Parathyroid adenoma (tissue), 2 donors: ENCODE data around the gene SLC25A11.

Experiments
- H2AFZ ChIP-seq: fragments of 300-600 bp; sonication (generic); one replicate; pipeline ENCODE4 v1.7.0; 2017; ENCODE audit warnings: antibody characterized with exemption, mild to moderate bottlenecking
- H3K27ac ChIP-seq: fragments of 300-600 bp; sonication (generic); one replicate; pipeline ENCODE4 v1.7.0; 2017
- H3K27me3 ChIP-seq: fragments of 300-600 bp; sonication (generic); one replicate; pipeline ENCODE4 v1.7.0; 2017; ENCODE audit warnings: low read length; ENCODE audit not compliant: control insufficient read depth, insufficient read depth
- H3K36me3 ChIP-seq: fragments of 300-600 bp; sonication (generic); one replicate; pipeline ENCODE4 v1.7.0; 2017; ENCODE audit warnings: low read length; ENCODE audit not compliant: control insufficient read depth, insufficient read depth
- H3K4me1 ChIP-seq: fragments of 300-600 bp; sonication (generic); one replicate; pipeline ENCODE4 v1.7.0; 2017; ENCODE audit warnings: control low read depth
- H3K4me2 ChIP-seq: fragments of 300-600 bp; sonication (generic); one replicate; pipeline ENCODE4 v1.7.0; 2017; ENCODE audit warnings: low read length
- H3K4me3 ChIP-seq: fragments of 300-600 bp; sonication (generic); one replicate; pipeline ENCODE4 v1.7.0; 2017; ENCODE audit warnings: low read depth, low read length
- H3K79me2 ChIP-seq: fragments of 300-600 bp; sonication (generic); one replicate; pipeline ENCODE4 v1.7.0; 2017; ENCODE audit warnings: control low read depth
- H3K9ac ChIP-seq: fragments of 300-600 bp; sonication (generic); one replicate; pipeline ENCODE4 v1.7.0; 2017; ENCODE audit warnings: mild to moderate bottlenecking
- H3K9me3 ChIP-seq: fragments of 300-600 bp; sonication (generic); one replicate; pipeline ENCODE4 v1.7.0; 2017; ENCODE audit warnings: low read length; ENCODE audit not compliant: control insufficient read depth
- TF ChIP-seq, protein P1 (sequence below): fragments of 300-600 bp; sonication (generic); IDR thresholded peaks from one replicate; pipeline ENCODE4 v1.7.0; 2017; ENCODE audit warnings: antibody characterized with exemption, mild to moderate bottlenecking
- donor health status: primary hyperparathyroidism.

The SLC25A11 gene

DNA sequence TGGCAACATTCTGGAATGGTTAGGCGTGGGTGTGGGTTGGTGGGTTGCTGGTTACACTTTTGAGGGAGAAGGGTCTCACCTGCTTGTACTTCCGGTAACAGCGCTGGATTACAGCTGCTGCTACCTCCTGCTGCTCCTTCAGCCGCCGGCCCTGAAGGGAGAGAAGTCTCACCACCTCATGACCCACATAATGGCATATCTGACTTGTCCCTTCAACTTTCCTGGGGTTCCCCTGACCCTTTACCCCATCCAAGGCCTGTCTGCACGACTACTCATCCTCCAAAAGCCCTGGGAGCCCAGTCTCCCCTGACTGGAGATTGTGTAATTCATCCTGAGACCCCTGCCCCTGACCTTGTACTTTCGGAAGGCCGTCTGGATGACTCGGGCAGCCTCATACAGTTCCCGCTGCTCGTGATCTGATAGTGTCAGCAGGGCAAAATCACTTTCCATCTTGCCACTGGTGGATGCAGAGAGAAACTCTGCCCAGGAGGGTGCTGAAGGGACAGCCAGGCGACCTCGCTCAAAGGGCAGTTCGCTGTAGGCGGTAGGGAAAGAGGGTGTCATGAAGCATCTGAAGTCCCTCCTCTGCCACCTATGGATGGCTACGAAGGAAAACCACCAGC, 29.8 kb upstream of the SLC25A11 start:
- Histone ChIP-seq H2AFZ (no peak overlapping the region), H3K27me3 (no peaks in the 10 kb centered on the region), H3K27ac (no peak overlapping the region), H3K36me3 (no peaks in the 10 kb centered on the region), H3K79me2 (peaks cover 2% of the 10 kb centered on the region), H3K4me3 (no peak overlapping the region), H3K4me2 (no peak overlapping the region), H3K9ac (no peak overlapping the region), H3K9me3 (no peaks in the 10 kb centered on the region), H3K4me1 (peaks cover 10% of the 10 kb centered on the region)
- TF ChIP-seq, protein P1, sequence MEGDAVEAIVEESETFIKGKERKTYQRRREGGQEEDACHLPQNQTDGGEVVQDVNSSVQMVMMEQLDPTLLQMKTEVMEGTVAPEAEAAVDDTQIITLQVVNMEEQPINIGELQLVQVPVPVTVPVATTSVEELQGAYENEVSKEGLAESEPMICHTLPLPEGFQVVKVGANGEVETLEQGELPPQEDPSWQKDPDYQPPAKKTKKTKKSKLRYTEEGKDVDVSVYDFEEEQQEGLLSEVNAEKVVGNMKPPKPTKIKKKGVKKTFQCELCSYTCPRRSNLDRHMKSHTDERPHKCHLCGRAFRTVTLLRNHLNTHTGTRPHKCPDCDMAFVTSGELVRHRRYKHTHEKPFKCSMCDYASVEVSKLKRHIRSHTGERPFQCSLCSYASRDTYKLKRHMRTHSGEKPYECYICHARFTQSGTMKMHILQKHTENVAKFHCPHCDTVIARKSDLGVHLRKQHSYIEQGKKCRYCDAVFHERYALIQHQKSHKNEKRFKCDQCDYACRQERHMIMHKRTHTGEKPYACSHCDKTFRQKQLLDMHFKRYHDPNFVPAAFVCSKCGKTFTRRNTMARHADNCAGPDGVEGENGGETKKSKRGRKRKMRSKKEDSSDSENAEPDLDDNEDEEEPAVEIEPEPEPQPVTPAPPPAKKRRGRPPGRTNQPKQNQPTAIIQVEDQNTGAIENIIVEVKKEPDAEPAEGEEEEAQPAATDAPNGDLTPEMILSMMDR, result no peak

DNA sequence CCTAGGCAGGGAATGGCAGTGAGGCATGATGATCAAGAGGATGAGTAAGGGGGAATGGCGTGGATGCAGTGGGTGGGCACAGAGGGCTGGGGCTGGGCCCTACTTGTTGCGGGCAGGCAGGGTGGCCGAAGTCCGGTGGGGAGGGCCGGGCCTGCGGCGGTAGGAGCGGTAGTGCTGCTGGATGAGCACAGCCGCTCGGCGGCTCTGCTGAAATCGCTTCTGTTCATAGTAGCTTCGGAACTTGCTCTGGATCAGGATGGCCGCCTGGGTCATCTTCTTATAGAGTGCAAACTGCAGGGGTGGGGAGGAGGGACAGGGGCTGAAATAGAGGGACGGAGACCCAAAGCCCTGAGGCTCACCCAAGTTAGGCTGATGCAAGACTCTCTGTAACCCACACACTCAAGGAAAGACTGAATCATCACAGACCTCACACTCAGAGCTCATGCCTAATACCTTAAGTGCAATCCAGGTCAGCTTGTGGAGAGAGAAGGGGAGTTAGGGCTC, 29.3 kb upstream of the SLC25A11 start:
- H3K9ac ChIP-seq, result no peak overlapping the region
- H3K4me1 ChIP-seq, result peaks cover 10% of the 10 kb centered on the region
- peak overlapping the region; percentile 92 for H3K4me3 ChIP-seq
- no peak overlapping the region for H2AFZ ChIP-seq
- no peaks in the 10 kb centered on the region for H3K9me3 ChIP-seq
- peak overlapping the region; percentile 99 for H3K27ac ChIP-seq
- no peaks in the 10 kb centered on the region for H3K36me3 ChIP-seq
- peaks cover 2% of the 10 kb centered on the region for H3K79me2 ChIP-seq
- no peaks in the 10 kb centered on the region for H3K27me3 ChIP-seq
- peak overlapping the region; percentile 99 for H3K4me2 ChIP-seq
- TF ChIP-seq, protein P1, result no peak

DNA sequence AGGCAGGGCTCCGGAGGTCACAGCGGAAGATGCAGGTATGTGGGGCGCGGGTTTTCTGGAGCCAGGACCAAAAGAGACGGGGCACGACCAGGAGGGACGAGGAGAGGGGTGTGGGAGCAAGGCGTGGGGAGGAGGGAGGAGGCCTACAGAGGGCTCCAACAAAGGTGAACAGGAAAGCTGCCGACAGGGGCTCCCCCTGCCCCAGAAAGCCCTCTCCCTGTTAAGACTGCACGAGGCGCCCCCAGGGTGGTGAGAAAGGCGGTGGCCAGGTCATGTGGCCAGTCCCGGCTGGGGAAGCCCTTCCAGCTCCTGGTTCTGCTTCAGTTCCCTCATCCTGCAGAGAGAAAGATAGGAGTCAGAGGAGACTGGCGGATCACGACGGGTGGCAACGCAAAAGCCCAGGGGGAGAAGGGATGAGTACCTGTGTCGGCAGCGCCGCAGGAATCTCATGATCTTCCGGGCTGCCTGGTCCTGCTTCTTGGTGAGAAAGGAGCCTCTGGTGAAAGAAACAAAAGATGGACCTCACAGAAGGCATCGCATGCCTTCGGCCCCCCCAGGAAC, 28.7 kb upstream of the SLC25A11 start:
- peak overlapping the region; percentile 99 for H3K4me2 ChIP-seq

DNA sequence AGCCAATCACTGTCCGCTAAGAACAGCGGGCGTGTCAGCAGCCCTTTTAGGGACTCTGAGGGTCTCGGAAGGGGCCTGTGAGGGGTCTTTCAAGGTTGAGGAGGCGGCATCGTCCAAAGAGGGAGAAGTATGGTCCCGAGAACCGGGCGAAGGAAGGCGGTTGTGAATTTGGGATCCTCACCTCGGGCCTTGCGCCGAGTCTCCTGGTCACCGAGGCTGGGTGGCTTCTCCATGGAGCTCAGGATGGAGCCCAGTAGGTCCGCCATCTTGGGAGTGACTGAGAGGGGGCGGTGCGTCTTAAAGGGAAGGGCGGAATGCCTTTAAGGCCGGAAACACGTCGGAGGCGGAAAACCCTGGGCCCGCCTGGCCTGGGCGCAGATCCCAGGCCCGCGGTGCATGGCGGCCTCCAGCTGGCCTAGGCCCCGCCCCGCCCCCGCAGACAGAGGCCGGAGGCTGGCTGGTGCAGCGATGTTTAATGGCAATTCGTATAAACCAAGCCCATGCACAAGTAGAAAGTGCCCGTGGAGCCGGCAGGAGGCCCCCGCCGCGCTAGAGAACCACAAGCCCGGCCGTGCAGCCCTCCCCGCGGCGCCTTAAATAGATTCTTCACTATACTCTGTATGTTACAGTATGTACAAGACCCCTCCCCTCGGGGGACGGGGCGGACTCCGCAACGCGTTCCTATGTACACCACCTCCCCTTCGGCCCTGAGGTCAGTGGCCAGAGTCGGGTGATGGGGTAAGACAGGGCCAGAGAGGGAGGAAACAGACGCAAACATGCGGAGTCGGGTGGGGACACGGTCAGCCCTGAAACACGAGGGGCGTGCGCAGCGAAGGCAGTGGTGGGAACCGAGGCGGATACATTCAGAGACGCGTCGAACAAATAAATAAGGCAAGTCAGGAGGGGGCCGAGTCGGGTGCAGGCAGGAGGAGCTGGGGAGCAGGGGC, 28.0 kb upstream of the SLC25A11 start, which contains the start of gene SPAG7:
SPAG7 (minus strand) TSS at position 279 of the 947 bp plus-strand sequence; CDS start at position 266, 13 bp downstream.
- Histone ChIP-seq H3K9ac (peak within 1 kb of the TSS; percentile 87), H3K9me3 (no peaks in the 10 kb centered on the region), H3K36me3 (no peaks in the 10 kb centered on the region), H3K27me3 (no peaks in the 10 kb centered on the region), H3K4me2 (peak within 1 kb of the TSS; percentile 99), H3K79me2 (peaks cover 2% of the 10 kb centered on the region), H3K4me1 (peaks cover 10% of the 10 kb centered on the region), H3K27ac (peak within 1 kb of the TSS; percentile 99), H2AFZ (peak within 1 kb of the TSS; percentile 97), H3K4me3 (peak within 1 kb of the TSS; percentile 92)
- TF ChIP-seq, protein P1, result peak; percentile 15

More for the DNA sequence above, 28.7 kb upstream of the SLC25A11 start:
- no peaks in the 10 kb centered on the region for H3K27me3 ChIP-seq
- H3K79me2 ChIP-seq, result peaks cover 2% of the 10 kb centered on the region
- no peaks in the 10 kb centered on the region for H3K9me3 ChIP-seq
- TF ChIP-seq, protein P1, result no peak
- H3K9ac ChIP-seq, result no peak overlapping the region
- H3K36me3 ChIP-seq, result no peaks in the 10 kb centered on the region
- H2AFZ ChIP-seq, result peak overlapping the region; percentile 97
- H3K4me1 ChIP-seq, result peaks cover 10% of the 10 kb centered on the region
- H3K4me3 ChIP-seq, result peak overlapping the region; percentile 92
- peak overlapping the region; percentile 99 for H3K27ac ChIP-seq
